Activated T-helper 9 cell treated with anti-CD3 and anti-CD28 coated beads, Interleukin-2, amount 50 U/mL, for 16 hours (primary cell): Measurements from ENCODE around the gene ZNF330.

Experiments used
- DNase-seq: peaks from one replicate; pipeline ENCODE4 v3.0.0-alpha.2; 2020; ENCODE audit warnings: low read depth

Gene ZNF330

DNA sequence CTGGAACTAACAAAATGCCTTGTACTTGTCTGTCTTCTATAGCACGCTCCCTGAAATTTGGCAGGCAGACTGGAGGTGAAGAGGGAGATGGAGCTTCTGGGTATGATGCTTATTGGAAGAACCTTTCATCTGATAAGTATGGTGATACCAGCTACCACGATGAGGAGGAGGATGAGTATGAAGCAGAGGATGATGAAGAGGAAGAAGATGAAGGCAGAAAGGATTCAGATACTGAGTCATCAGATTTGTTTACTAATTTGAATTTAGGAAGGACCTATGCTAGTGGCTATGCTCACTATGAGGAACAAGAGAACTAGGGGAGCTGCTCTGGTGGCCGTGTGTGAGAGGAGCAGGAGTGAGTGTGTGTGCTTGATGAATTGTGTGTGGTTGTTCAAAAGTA is 13.0 kb downstream of the ZNF330 start:
- no peak for DNase-seq

- DNase-seq, result no peak
Observed at GRCh38 chr4:141238186-141238585, 17.5 kb downstream of the ZNF330 start.

GRCh38 chr4:141240259-141240658 is 19.6 kb downstream of the ZNF330 start:
- no peak for DNase-seq

DNA sequence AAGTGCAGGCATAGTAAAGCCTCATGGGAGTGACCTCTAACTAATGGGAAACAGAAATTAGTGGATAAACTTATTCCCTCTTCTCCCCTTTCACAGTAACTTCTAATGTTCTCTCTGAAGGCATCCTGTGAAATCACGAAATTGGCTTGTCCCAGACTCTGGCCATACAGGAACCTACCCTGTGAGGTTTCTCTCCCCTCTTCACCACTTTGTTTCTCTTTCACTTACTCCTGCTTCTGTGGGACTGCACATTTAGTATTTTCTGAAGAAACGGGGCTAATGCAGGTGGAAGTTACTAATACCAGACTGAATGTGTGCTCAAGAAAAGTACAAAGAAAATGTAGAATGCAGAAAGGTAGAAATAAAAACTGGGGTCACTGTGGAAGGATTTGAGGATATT is 20.0 kb downstream of the ZNF330 start:
- no peak for DNase-seq

GRCh38 chr4:141241986-141242385 is 21.3 kb downstream of the ZNF330 start:
- no peak for DNase-seq

DNA sequence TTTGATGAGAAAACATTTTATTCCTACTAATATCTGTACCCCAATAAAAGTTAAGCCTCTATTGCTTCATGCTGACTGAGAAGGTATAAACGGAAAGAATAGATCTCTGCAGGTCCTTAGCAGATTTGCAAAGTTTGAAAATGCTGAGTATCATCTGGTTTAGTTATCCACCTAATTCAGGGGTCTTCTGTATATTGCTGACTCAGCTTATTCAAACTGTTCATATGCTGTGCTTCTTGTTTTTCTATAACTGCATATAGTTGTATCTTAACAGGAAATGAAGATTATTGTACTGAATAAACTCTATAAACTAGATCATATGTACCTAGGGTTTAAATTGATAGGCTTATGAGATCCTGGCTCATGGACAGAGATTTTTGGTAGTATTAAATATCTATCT is 23.7 kb downstream of the ZNF330 start:
- no peak for DNase-seq

DNA sequence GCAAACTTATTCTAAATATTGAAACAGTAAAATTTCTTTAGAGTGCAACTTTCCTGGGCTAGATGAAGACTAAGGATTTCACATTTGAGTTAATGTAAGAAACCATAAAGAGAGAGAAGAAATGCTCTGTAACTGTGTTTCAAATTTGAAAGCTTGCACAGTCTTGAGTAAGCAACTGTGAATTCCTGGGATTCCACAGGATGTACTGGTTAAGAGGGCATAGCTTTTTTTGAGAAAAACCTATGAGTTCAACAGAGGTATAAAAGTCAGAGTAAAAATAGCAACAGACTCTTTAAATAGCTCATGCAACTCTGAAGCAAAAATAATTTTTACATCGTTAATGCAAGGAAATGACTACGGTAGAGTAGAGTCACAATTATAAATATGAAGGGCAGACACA is 25.5 kb downstream of the ZNF330 start:
- DNase-seq, result no peak

GRCh38 chr4:141246683-141247429 is 26.2 kb downstream of the ZNF330 start:
- DNase-seq, result no peak

DNA sequence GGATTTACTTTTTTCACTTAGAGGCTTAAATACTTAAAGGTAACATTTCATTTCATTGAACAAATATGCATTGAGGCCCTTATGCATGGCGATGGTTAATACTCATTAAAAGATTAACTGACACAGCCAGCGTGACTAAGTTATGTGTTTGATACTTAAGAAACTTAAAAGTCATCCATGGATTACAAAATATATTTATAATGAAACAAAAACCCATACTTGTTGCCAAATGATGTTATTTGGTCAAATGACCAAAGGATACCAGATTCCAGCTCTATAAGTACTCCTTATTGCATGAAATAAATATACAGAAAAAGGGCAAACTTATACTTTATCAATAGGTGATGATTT is 26.7 kb downstream of the ZNF330 start:
- no peak for DNase-seq

- DNase-seq, result no peak
Observed at GRCh38 chr4:141248029-141248428, 27.3 kb downstream of the ZNF330 start.

GRCh38 chr4:141248486-141248885 is 27.8 kb downstream of the ZNF330 start:
- no peak for DNase-seq

DNA sequence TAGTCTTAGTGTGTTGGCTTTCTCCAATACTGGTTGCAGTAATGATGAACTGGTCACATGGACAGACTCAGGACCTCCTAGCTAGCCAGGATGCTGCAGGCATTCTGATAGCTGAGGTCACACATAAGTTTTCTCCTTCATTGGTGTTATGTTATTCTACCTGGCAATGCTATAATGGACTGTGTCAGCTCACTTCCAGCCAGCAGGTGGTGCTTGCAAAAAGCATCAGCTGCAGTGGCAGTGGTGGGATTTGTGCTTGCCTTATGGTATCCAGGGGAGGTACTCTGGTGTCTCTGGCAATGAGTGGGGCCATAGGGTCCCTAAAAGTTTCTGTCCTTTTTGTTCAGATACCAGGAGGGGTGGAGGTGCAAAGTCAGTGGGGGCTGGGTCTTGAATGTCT is 33.6 kb downstream of the ZNF330 start:
- no peak for DNase-seq

GRCh38 chr4:141255016-141255415 is 34.3 kb downstream of the ZNF330 start:
- DNase-seq, result no peak

DNA sequence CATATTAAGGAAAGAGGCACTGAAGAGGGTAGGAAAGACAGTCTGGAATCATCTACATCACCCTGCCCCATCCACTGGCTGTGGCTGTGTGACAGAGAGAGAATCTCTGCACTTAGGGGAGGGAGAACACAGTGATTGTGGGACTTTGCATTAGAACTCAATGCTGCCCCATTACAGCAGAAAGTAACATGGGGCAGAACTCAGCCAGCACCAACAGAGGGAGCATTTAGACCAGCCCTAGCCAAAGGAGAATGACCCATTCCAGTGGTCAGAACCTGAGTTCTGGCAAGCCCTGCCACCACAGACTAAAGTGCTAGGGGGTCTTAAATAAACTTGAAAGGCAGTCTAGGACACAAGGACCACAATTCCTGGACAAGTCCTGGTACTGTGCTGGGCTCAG is 37.9 kb downstream of the ZNF330 start:
- DNase-seq, result no peak

GRCh38 chr4:141275834-141276233 is 55.1 kb downstream of the ZNF330 start:
- no peak for DNase-seq

DNA sequence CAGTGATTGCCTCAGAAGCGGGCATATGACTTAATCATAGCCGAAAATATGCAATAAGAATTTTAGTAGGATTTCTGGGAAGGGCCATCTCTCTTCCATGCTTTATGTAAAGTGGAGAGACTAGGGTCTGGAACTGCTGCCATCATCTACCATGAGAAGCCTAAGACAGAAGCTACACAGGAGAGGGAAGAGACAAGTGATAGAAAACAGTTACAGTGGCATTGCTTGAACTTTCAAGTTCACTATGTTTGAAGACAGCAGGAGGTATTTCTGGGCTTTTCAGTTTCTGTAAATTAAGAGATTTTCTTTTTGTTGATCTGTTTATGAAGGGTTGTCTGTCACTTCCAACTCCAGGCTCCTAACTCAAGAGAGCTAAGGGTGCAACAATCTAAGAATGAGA is 62.5 kb downstream of the ZNF330 start:
- DNase-seq, result no peak

- DNase-seq, result no peak
Observed at GRCh38 chr4:141283563-141283962, 62.9 kb downstream of the ZNF330 start.
